B cell (primary cell): ENCODE data around the gene C19orf12. TPM values are rescaled to one million over a fixed set of nuclear protein-coding genes. Genes with fewer than 3 reads are reported as not detected.
A peak's percentile ranks its signal among the peaks of the same experiment; 100 is the strongest.

ENCODE experiments used
- ATAC-seq: fragments of 200-7000 bp; cut with Tn5 transposase; one replicate; pipeline ENCODE4 v1.10.0; 2021; ENCODE audit warnings: low read depth, mild to moderate bottlenecking, moderate number of reproducible peaks, moderate library complexity
- CTCF ChIA-PET: fragments of 350-600 bp; sonication (Branson Sonifier 250); formaldehyde crosslinking; loops from one replicate; lab custom pipeline; 2021; ENCODE audit warnings: antibody characterized with exemption, inconsistent platforms; lab: Charles Lee
- POLR2A ChIA-PET: fragments of 350-600 bp; sonication (Branson Sonifier 250); formaldehyde crosslinking; loops from one replicate; lab custom pipeline; 2021; ENCODE audit warnings: antibody characterized with exemption; lab: Charles Lee
- DNase-seq: peaks from one replicate; pipeline ENCODE4 v3.0.0; 2013
- H2AFZ ChIP-seq: 2 replicates; pipeline ENCODE4 v1.6.1; 2012; ENCODE audit warnings: mild to moderate bottlenecking, low read depth, low read length; ENCODE audit not compliant: insufficient read depth, poor library complexity, severe bottlenecking
- H3K27ac ChIP-seq, 2 donors: 1 replicate in 1 of 2; 2 replicates in 1 of 2; pipeline ENCODE4 v1.5.1; 2012 to 2013; ENCODE audit warnings: low read length in 2 of 2, mild to moderate bottlenecking in 2 of 2, moderate library complexity in 1 of 2
- H3K27me3 ChIP-seq, 4 experiments: fragments of 200-600 bp in 1 of 4; sonication (generic) in 1 of 4; replicated peaks in 1 of 4; 1 replicate in 2 of 4; 2 replicates in 2 of 4; pipeline versions ENCODE4 v1.6.1 to v1.7.0; 2013 to 2016; ENCODE audit warnings: low read length in 3 of 4, mild to moderate bottlenecking in 2 of 4, mixed read lengths in 1 of 4, moderate library complexity in 1 of 4; ENCODE audit not compliant: insufficient read depth in 4 of 4, control insufficient read depth in 3 of 4; ENCODE audit errors: control extremely low read depth in 1 of 4
- H3K36me3 ChIP-seq, 2 experiments: replicated peaks in 1 of 2; 1 replicate in 1 of 2; 2 replicates in 1 of 2; pipeline versions ENCODE4 v1.6.1 to v1.7.1; 2013; ENCODE audit warnings: low read length in 1 of 2; ENCODE audit not compliant: insufficient read depth in 2 of 2, control insufficient read depth in 1 of 2; ENCODE audit errors: control extremely low read depth in 1 of 2, extremely low read depth in 1 of 2
- H3K4me1 ChIP-seq, 2 donors: fragments of 200-600 bp in 1 of 2; sonication (generic) in 1 of 2; 1 replicate in 1 of 2; 2 replicates in 1 of 2; pipeline versions ENCODE4 v1.5.1 to v1.6.1; 2013 to 2017; ENCODE audit warnings: low read length in 2 of 2; ENCODE audit not compliant: control insufficient read depth in 2 of 2, insufficient read depth in 2 of 2
- H3K4me2 ChIP-seq: replicated peaks from 2 replicates; pipeline ENCODE3; 2012; ENCODE audit warnings: mild to moderate bottlenecking, low read depth, low read length; ENCODE audit not compliant: poor library complexity, severe bottlenecking
- H3K4me3 ChIP-seq, 5 experiments: fragments of 200-600 bp in 1 of 5; sonication (generic) in 1 of 5; 1 replicate in 3 of 5; 2 replicates in 2 of 5; pipeline versions ENCODE4 v1.5.1 to v1.7.0; 2011 to 2016; ENCODE audit warnings: low read length in 4 of 5, mild to moderate bottlenecking in 4 of 5, low read depth in 2 of 5, control low read depth in 1 of 5, moderate library complexity in 1 of 5; ENCODE audit not compliant: insufficient read depth in 1 of 5; ENCODE audit errors: control extremely low read depth in 1 of 5, extremely low read depth in 1 of 5
- H3K79me2 ChIP-seq: fragments of 200-600 bp; sonication (generic); one replicate; pipeline ENCODE4 v1.6.0; 2016; ENCODE audit warnings: low read length; ENCODE audit not compliant: control insufficient read depth, insufficient read depth
- H3K9ac ChIP-seq: fragments of 200-600 bp; sonication (generic); 2 replicates; pipeline ENCODE4 v1.6.1; 2017; ENCODE audit warnings: mild to moderate bottlenecking, low read length, moderate library complexity
- H3K9me3 ChIP-seq, 3 donors: one replicate each; pipeline versions ENCODE4 v1.6.1 to v1.7.1; 2013; ENCODE audit warnings: low read length in 2 of 3; ENCODE audit not compliant: control insufficient read depth in 2 of 3, insufficient read depth in 1 of 3; ENCODE audit errors: control extremely low read depth in 1 of 3
- H4K20me1 ChIP-seq: 2 replicates; pipeline ENCODE4 v1.6.0; 2012; ENCODE audit warnings: mild to moderate bottlenecking, low read length; ENCODE audit not compliant: insufficient read depth, control insufficient read depth, poor library complexity, severe bottlenecking
- H3K27ac Mint-ChIP-seq: one replicate; pipeline ENCODE4 v1.8.0; 2021; ENCODE audit warnings: mixed read lengths
- H3K27me3 Mint-ChIP-seq: one replicate; pipeline ENCODE4 v1.8.0; 2021; ENCODE audit warnings: mixed read lengths
- H3K4me1 Mint-ChIP-seq: one replicate; pipeline ENCODE4 v1.8.0; 2021; ENCODE audit warnings: mixed read lengths
- H3K4me3 Mint-ChIP-seq: one replicate; pipeline ENCODE4 v1.8.0; 2021; ENCODE audit warnings: mixed read lengths
- H3K9me3 Mint-ChIP-seq: one replicate; pipeline ENCODE4 v1.8.0; 2022; ENCODE audit warnings: mixed read lengths; ENCODE audit not compliant: insufficient read depth
- EZH2 ChIP-seq: IDR thresholded peaks from 2 replicates; pipeline ENCODE4 v1.6.1; 2012; ENCODE audit warnings: borderline replicate concordance, low read depth, mild to moderate bottlenecking, moderate library complexity, low read length; ENCODE audit not compliant: insufficient read depth, poor library complexity, severe bottlenecking
- WGBS: methylation state at CpG from one replicate; pipeline ENCODE4 v1.1.5; 2013; ENCODE audit warnings: missing lambda C conversion rate; ENCODE audit not compliant: insufficient coverage; 5-methylcytosine and 5-hydroxymethylcytosine counted together
- intact Hi-C: fragments of 100-400 bp; cut with micrococcal nuclease; formaldehyde crosslinking; loops from one replicate; pipeline ENCODE4 v1.10.0; 2022
- polyA plus RNA-seq: library from polyadenylated mRNA; depleted of rRNA; stranded (reverse); fragments of >200 nt; gene quantifications from 2 replicates; pipeline ENCODE4 v1.2.3, GENCODE V29; 2012
- total RNA-seq, 2 donors: library from RNA; stranded (reverse); fragments of 120-200 nt in 1 of 2; gene quantifications; 1 replicate in 1 of 2; 2 replicates in 1 of 2; pipeline versions ENCODE4 v1.2.3 to v1.2.4, GENCODE V29; 2013 to 2022
- TF ChIP-seq, protein P1 (sequence below): fragments of 200-600 bp; IDR thresholded peaks from one replicate; pipeline ENCODE4 v1.8.0; 2022; ENCODE audit warnings: antibody characterized with exemption, mild to moderate bottlenecking

The C19orf12 gene
- total and polyA plus RNA-seq, 2 donors (not counting 1 experiment from before 2014, with no cell fraction given): 12.6 to 29.4 TPM

DNA sequence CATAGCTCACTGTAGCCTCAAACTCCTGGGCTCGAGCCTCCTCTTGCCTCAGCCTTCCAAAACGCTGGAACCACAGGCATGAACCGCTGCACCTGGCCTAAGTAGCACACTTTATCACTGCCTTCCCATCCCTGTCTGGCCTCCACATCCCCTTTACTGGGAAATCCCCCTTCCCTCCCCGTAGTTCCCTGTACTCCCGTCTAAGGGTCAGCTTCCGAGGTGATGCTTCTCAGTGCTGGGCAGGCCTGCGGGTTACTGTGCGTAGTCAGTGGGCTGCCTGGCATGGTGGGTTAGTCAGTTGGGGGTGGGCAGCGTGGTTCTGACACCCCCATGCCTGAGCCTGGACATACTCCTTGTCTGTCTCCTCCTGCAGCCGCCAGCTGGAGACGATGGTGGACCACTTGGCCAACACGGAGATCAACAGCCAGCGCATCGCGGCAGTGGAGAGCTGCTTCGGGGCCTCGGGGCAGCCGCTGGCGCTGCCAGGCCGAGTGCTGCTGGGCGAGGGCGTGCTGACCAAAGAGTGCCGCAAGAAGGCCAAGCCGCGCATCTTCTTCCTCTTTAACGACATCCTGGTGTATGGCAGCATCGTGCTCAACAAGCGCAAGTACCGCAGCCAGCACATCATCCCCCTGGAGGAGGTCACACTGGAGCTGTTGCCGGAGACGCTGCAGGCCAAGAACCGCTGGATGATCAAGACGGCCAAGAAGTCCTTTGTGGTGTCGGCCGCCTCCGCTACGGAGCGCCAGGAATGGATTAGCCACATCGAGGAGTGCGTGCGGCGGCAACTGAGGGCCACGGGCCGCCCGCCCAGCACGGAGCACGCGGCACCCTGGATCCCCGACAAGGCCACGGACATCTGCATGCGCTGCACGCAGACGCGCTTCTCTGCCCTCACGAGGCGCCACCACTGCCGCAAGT is 41.4 kb downstream of the C19orf12 start:
- Histone ChIP-seq H4K20me1 (no peaks in the 10 kb centered on the region), H3K27ac (peak overlapping the region; percentile 89 to 96), H3K9ac (peak overlapping the region; percentile 53), H3K79me2 (peaks cover 64% of the 10 kb centered on the region), H3K4me2 (peak overlapping the region; percentile 76), H3K36me3 (peaks cover 0 to 12% of the 10 kb centered on the region in 2 experiments), H3K4me3 (peak overlapping the region in 1 of 5 experiments; percentile 39), H2AFZ (peak overlapping the region; percentile 57), H3K9me3 (no peaks in the 10 kb centered on the region), H3K27me3 (no peaks in the 10 kb centered on the region), H3K4me1 (peaks cover 37 to 59% of the 10 kb centered on the region in 2 donors)
- H3K9me3 Mint-ChIP-seq: no peaks in the 10 kb centered on the region
- H3K27me3 Mint-ChIP-seq: no peaks in the 10 kb centered on the region
- 94% methylated on average over 54 of the region's 57 CpGs for WGBS
- peak overlapping the region; percentile 89 for H3K27ac Mint-ChIP-seq
- TF ChIP-seq, protein P1, sequence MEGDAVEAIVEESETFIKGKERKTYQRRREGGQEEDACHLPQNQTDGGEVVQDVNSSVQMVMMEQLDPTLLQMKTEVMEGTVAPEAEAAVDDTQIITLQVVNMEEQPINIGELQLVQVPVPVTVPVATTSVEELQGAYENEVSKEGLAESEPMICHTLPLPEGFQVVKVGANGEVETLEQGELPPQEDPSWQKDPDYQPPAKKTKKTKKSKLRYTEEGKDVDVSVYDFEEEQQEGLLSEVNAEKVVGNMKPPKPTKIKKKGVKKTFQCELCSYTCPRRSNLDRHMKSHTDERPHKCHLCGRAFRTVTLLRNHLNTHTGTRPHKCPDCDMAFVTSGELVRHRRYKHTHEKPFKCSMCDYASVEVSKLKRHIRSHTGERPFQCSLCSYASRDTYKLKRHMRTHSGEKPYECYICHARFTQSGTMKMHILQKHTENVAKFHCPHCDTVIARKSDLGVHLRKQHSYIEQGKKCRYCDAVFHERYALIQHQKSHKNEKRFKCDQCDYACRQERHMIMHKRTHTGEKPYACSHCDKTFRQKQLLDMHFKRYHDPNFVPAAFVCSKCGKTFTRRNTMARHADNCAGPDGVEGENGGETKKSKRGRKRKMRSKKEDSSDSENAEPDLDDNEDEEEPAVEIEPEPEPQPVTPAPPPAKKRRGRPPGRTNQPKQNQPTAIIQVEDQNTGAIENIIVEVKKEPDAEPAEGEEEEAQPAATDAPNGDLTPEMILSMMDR: no peak
- TF ChIP-seq EZH2: no peak
- H3K4me3 Mint-ChIP-seq: peak overlapping the region; percentile 61
- CTCF ChIA-PET: interaction anchor here (0.8 to 4.7 kb wide), 7 partner anchors 8 to 63 kb away, joined by 4 to 52 read pairs (median 7); partner anchors contain the start of genes C19orf12 and PLEKHF1
- H3K4me1 Mint-ChIP-seq: peaks cover 52% of the 10 kb centered on the region
- DNase-seq: no peak
- POLR2A ChIA-PET: interaction anchor here (2.1 to 2.2 kb wide), 2 partner anchors 41 to 68 kb away, joined by 6 to 9 read pairs; partner anchors contain the start of genes C19orf12 and POP4
- ATAC-seq: no peak
- intact Hi-C loops: loop anchor here (1.0 to 5.0 kb wide), 4 partner anchors 8 to 269 kb away; partner anchors contain the start of genes C19orf12, PLEKHF1 and URI1
